Sigmoid colon (tissue), 7 donors: ENCODE results near the gene MSANTD3. TPM values are rescaled to one million over a fixed set of nuclear protein-coding genes. Genes with fewer than 3 reads are reported as not detected.

Experiments used
- DNase-seq: peaks from one replicate; pipeline ENCODE4 v3.0.0-alpha.2; 2019
- H3K27ac ChIP-seq, 4 donors: fragments of 200-600 bp; sonication (generic); one replicate each; pipeline ENCODE4 v1.5.1; 2016 to 2019; ENCODE audit warnings: mild to moderate bottlenecking in 1 of 4
- H3K27me3 ChIP-seq, 3 donors: fragments of 200-600 bp; sonication (generic); one replicate each; pipeline ENCODE4 v1.5.1; 2019; ENCODE audit warnings: mild to moderate bottlenecking in 1 of 3
- H3K36me3 ChIP-seq, 4 donors: fragments of 200-600 bp; sonication (generic); one replicate each; pipeline ENCODE4 v1.5.1; 2016 to 2019
- H3K4me1 ChIP-seq, 4 donors: fragments of 200-600 bp; sonication (generic); one replicate each; pipeline ENCODE4 v1.5.1; 2017 to 2019
- H3K4me3 ChIP-seq, 4 donors: fragments of 200-600 bp; sonication (generic); one replicate each; pipeline ENCODE4 v1.5.1; 2017 to 2019; ENCODE audit warnings: mild to moderate bottlenecking in 2 of 4, moderate library complexity in 1 of 4
- H3K9me3 ChIP-seq, 4 donors: fragments of 200-600 bp in 3 of 4; sonication (generic) in 3 of 4; one replicate each; pipeline versions ENCODE4 v1.5.1 to v1.6.1; 2013 to 2019
- CTCF ChIP-seq, 4 experiments: fragments of 450-650 bp in 3 of 4; fragments of 200-600 bp in 1 of 4; IDR thresholded peaks; one replicate each; pipeline ENCODE4 v1.5.1; 2016 to 2019; ENCODE audit warnings: antibody characterized with exemption in 4 of 4, mild to moderate bottlenecking in 3 of 4, moderate library complexity in 2 of 4
- EP300 ChIP-seq, 4 donors: sonication (generic); formaldehyde crosslinking; IDR thresholded peaks; one replicate each; pipeline ENCODE4 v1.6.1; 2017; ENCODE audit warnings: antibody characterized with exemption in 4 of 4
- POLR2A ChIP-seq, 2 donors: fragments of 450-650 bp; IDR thresholded peaks; one replicate each; pipeline ENCODE4 v1.6.1; 2016; ENCODE audit warnings: antibody characterized with exemption in 2 of 2, mild to moderate bottlenecking in 2 of 2, moderate library complexity in 2 of 2
- POLR2AphosphoS5 ChIP-seq, 4 donors: sonication (generic); formaldehyde crosslinking; IDR thresholded peaks; one replicate each; pipeline ENCODE4 v1.6.1; 2017; ENCODE audit warnings: antibody characterized with exemption in 4 of 4
- WGBS, 2 donors: extraction: QIAGEN DNeasy Blood & Tissue Kit; methylation state at CpG; one replicate each; pipeline ENCODE4 v1.1.7; 2013; 5-methylcytosine and 5-hydroxymethylcytosine counted together
- intact Hi-C: fragments of 100-400 bp; cut with DNase I; formaldehyde crosslinking; loops from one replicate; pipeline ENCODE4 v1.15.1; 2023
- polyA plus RNA-seq, 3 donors: library from polyadenylated mRNA; stranded (reverse); fragments of 200-250 nt; gene quantifications; one replicate each; pipeline ENCODE4 v1.2.3, GENCODE V29; 2013
- total RNA-seq, 4 donors: library from RNA; depleted of rRNA; stranded (reverse); fragments of >200 nt; gene quantifications; one replicate each; pipeline ENCODE4 v1.1.0, GENCODE V29; 2016
- donor health status: healthy with polysubstance abuse.
- donor health status: Bipolar disorder and iron deficiency.
- donor health status: healthy.

Gene MSANTD3
- total and polyA plus RNA-seq, 7 donors: 9.2 to 41.8 (median 25.2) TPM

- no peaks in the 10 kb centered on the region for H3K9me3 ChIP-seq
- no peaks in the 10 kb centered on the region for H3K27me3 ChIP-seq
- intact Hi-C loops: no loop called here
- no peak for TF ChIP-seq EP300 (IDR thresholded peaks at IDR 0.05)
- TF ChIP-seq POLR2A (IDR thresholded peaks at IDR 0.05): no peak
- TF ChIP-seq CTCF (IDR thresholded peaks at IDR 0.05): no peak
- TF ChIP-seq POLR2AphosphoS5 (IDR thresholded peaks at IDR 0.05): no peak
- H3K4me1 ChIP-seq: peaks cover 0 to 10% (median 4%) of the 10 kb centered on the region in 4 donors
- H3K36me3 ChIP-seq: no peaks in the 10 kb centered on the region
- DNase-seq: no peak
- no peak overlapping the region for H3K4me3 ChIP-seq
- 50 to 64% methylated on average over 5 of the region's 5 CpGs for WGBS, 2 donors
- no peak overlapping the region for H3K27ac ChIP-seq
These were observed 18.3 kb upstream of the MSANTD3 start for GRCh38 chr9:100408546-100409175.

- Histone ChIP-seq H3K27ac (no peak overlapping the region), H3K36me3 (no peaks in the 10 kb centered on the region), H3K4me3 (no peak overlapping the region), H3K27me3 (no peaks in the 10 kb centered on the region), H3K4me1 (peaks cover 0 to 10% (median 4%) of the 10 kb centered on the region in 4 donors), H3K9me3 (no peaks in the 10 kb centered on the region)
- WGBS, 2 donors: 88 to 96% methylated on average over 1 of the region's 1 CpG
- no peak for DNase-seq
- TF ChIP-seq CTCF (IDR thresholded peaks at IDR 0.05): no peak
- intact Hi-C loops: no loop called here
These were observed 17.8 kb upstream of the MSANTD3 start for GRCh38 chr9:100409176-100409556.

- Histone ChIP-seq H3K36me3 (no peaks in the 10 kb centered on the region), H3K27ac (peak overlapping the region; percentile 49 to 68 (median 52)), H3K27me3 (no peaks in the 10 kb centered on the region), H3K4me3 (peak overlapping the region; percentile 31 to 52 (median 50)), H3K4me1 (peaks cover 0 to 10% (median 4%) of the 10 kb centered on the region in 4 donors), H3K9me3 (no peaks in the 10 kb centered on the region)
- TF ChIP-seq CTCF (IDR thresholded peaks at IDR 0.05) (no peak), POLR2AphosphoS5 (IDR thresholded peaks at IDR 0.05) (peak in 3 of 4 donors; percentile 62 to 81 (median 69))
- intact Hi-C loops: loop anchor here (1.0 to 2.0 kb wide), 2 partner anchors 15 to 58 kb away; partner anchors contain the start of gene MSANTD3
- peak; percentile 95 for DNase-seq
- 11 to 14% methylated on average over 38 of the region's 38 CpGs for WGBS, 2 donors
These were observed 15.3 kb upstream of the MSANTD3 start for GRCh38 chr9:100411472-100412283.

- WGBS, 2 donors: 95% methylated on average over 5 of the region's 5 CpGs
- H3K27me3 ChIP-seq: no peaks in the 10 kb centered on the region
- H3K9me3 ChIP-seq: no peaks in the 10 kb centered on the region
- no peak for DNase-seq
- peaks cover 0 to 10% (median 4%) of the 10 kb centered on the region in 4 donors for H3K4me1 ChIP-seq
- no peak overlapping the region for H3K4me3 ChIP-seq
- no peak overlapping the region for H3K27ac ChIP-seq
- no peak for TF ChIP-seq EP300 (IDR thresholded peaks at IDR 0.05)
- TF ChIP-seq CTCF (IDR thresholded peaks at IDR 0.05): no peak
- TF ChIP-seq POLR2A (IDR thresholded peaks at IDR 0.05): no peak
- intact Hi-C loops: loop anchor here (2.0 kb wide), 1 partner anchor 13 kb away; the partner anchor contains the start of gene MSANTD3
- no peaks in the 10 kb centered on the region for H3K36me3 ChIP-seq
These were observed 13.0 kb upstream of the MSANTD3 start for GRCh38 chr9:100413839-100414420.
